GM19351 (cell line): ENCODE results near the gene METTL25B.
A peak's percentile ranks its signal among the peaks of the same experiment; 100 is the strongest.
"Not testable (repeated sequence)": the region's sequence is repeated elsewhere in the genome, so short reads cannot be mapped to it uniquely, and the experiment has no call there.

Source experiments
- ATAC-seq: cut with Tn5 transposase; IDR thresholded peaks from one replicate; pipeline ENCODE4 v1.9.1; 2021; ENCODE audit warnings: mild to moderate bottlenecking, moderate library complexity; ENCODE audit not compliant: unreplicated experiment

METTL25B gene

GRCh38 chr1:156747742-156748669 lies 19.7 kb downstream of the METTL25B start:
- ATAC-seq, result no peak

- ATAC-seq, result no peak
Measured at GRCh38 chr1:156748670-156749418, 20.6 kb downstream of the METTL25B start.

DNA sequence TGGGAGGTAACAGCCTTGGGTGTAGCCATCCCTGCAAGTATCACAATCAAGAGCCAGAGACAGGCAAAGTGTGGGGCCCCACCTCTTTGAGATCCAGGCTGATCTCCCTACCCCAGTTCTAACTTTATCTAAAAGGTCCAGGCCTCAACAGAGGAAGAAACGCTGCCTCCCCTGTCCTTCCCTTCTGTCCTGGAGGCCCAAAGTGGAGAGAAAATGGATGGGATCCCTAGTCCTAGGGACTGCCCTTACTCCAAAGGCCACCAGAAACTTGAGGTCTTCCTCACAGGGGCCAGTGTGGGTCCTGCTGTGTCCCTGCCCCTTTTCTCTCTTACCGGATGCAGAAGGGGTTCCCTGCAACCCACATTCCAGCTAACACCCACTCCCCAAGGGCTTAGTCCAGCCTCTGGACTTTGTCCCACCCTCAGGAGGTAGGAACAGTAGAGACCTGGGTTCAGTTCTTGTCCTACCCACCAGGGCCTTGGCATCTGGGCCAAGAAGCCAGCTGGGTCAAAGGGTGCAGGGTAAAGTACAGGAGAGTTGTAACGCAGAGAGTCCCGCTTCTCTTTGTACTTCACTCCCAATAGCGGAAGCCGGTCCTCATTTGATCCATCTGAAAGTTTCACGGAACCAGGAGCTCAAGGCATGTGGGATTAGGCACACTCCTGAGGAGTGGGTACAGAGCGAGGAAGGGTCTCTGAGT lies 21.3 kb downstream of the METTL25B start:
- no peak for ATAC-seq

- no peak for ATAC-seq
Measured at GRCh38 chr1:156750191-156750672, 22.0 kb downstream of the METTL25B start.

DNA sequence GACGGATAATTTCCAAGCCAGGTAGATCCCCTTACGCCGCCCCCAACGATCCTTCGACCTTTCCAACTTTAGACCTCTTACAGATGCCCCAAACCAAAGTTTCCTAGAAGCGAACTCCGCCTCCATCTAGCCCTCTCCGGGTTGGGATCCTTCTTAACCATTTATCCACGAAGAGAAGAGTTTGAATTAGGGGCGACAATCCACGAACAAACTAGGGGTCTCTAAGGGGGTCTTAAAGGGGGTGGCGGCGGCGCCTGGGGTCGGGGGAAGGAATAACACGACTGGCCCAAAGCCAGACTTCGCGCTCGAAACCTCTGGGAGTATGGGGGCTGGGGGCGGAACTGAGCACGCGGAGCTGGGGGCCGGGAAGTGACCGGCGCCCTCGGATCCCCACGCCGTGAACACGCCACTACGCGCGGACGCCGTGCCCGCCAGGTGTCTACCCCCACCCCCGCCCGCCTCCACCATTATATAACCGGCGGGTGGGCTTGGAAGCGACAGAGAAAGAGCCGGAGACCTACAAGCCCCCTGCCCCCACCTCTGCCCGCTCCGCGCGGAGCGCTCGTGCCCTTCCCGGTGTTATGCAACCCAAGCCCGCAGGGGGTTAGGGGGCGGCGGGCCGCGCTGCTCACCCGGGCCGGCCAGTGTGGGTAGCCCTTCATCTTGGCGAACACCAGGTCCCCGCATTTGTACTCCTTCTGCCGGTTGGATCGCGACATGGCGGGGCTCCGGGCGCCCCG lies 22.6 kb downstream of the METTL25B start:
- ATAC-seq, result peak; percentile 2

GRCh38 chr1:156751451-156751756 lies 23.1 kb downstream of the METTL25B start, which contains the start of gene HDGF:
Gene HDGF, minus strand, starts transcription at chr1:156751675. Its CDS starts 246 bp downstream, at chr1:156751429.
- no peak for ATAC-seq

GRCh38 chr1:156751757-156752481 lies 23.6 kb downstream of the METTL25B start:
- ATAC-seq, result peak; percentile 57

GRCh38 chr1:156752843-156753482 lies 24.7 kb downstream of the METTL25B start:
- no peak for ATAC-seq

GRCh38 chr1:156754219-156754618 lies 25.9 kb downstream of the METTL25B start:
- no peak for ATAC-seq

DNA sequence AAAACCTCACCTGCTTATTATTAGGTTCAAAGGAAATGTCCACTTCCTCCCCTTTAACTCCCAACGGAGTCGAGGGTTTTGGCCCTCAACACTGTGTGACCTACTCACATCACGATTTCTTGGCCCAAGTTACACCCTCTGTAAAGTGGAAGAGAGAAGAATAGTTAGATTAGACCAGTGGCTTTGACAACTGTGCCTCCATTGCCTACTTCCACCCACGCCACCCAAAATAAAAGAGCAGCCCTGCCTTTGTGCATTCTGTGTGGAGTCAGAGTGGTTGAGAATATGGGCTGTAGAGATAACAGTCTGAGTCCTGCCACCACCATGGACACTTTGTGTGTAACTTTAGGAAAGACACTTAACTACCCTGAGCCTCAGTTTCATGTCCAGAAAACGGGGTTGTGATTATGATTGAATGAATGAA lies 27.3 kb downstream of the METTL25B start:
- ATAC-seq, result no peak

DNA sequence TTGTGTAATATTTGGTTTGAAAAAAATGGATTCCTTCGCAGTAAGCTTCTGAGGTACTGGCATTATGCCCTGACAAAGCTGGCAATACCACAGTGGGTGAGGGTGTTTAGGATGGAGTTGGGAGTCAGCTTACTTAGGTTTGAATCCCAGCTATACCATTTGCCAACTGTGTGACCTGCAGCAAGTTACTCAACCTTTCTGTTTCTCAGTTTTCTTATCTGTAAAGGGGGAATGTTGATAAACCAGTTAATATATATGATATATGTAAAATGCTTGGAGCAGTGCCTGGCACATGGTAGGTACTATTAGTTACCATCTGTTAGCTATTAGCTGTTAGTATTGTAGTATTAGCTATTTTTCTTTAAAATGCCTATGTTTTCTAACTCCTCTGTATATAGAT lies 28.1 kb downstream of the METTL25B start:
- no peak for ATAC-seq

GRCh38 chr1:156757572-156758253 lies 29.4 kb downstream of the METTL25B start:
- not testable (repeated sequence) for ATAC-seq

DNA sequence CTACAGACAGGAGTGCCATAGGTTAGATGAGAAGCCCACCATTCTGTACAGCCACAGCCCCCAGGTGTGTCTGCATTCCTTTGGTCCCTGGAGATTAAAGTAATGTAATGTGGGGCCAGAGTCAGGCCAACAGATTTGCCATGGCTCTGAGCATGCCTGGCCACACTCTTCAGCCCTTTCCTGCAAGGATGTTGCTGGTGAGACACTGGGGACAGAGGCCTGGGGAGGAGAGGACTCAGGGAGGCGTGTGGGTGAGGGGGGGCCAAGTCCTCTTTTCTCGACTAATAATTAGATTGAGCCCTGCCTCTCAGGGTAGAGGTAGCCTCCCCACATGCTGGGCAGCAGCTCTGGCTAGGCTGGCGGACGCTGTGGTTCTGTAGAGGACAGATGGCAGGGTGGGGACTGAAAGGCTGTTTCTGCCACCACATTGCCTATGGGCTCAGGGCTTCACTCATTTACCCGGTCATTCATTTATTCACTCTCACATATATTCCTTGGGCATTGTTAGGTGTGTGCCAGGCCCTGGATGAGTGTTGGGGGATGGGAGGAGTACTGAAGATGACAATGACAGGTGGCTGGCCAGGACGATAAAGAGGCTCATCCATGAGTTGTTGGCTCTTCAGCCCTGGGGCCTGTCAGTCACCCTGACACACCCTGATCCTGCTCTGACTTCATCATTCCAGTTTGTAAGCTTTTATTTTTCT lies 32.0 kb downstream of the METTL25B start:
- ATAC-seq, result no peak

DNA sequence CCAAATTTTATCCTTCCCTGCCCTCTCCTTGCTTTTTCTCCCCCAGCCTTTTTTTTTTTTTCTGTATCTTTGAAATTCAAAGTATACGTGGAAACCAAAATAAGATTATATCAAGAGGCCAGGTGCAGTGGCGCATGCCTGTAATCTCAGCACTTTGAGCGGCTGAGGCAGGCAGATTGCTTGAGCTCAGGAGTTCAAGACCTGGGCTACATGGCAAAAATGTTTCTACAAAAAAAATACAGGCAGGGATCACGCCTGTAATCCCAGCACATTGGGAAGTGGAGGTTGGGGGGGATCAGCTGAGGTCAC lies 32.5 kb downstream of the METTL25B start:
- ATAC-seq, result no peak

- not testable (repeated sequence) for ATAC-seq
Measured at GRCh38 chr1:156765136-156765535, 36.9 kb downstream of the METTL25B start.

GRCh38 chr1:156765666-156766065 lies 37.4 kb downstream of the METTL25B start:
- ATAC-seq, result no peak

- peak; percentile 21 for ATAC-seq
Measured at GRCh38 chr1:156766298-156767100, 38.2 kb downstream of the METTL25B start.
